Neural cell (in vitro differentiated cells): ENCODE data around the gene MFRP. TPM values are rescaled to one million over a fixed set of nuclear protein-coding genes. Genes with fewer than 3 reads are reported as not detected.

Experiments used
- H2AFZ ChIP-seq: fragments of 200-600, 300-800 bp; sonication (generic), shearing (Covaris generic); 2 replicates; pipeline ENCODE4 v1.6.0; 2014; ENCODE audit warnings: low read depth, mild to moderate bottlenecking, antibody characterized with exemption, low read length, moderate library complexity
- H3F3A ChIP-seq: fragments of 200-600 bp; shearing (Covaris generic); 2 replicates; pipeline ENCODE4 v1.6.1; 2016; ENCODE audit warnings: mild to moderate bottlenecking, moderate library complexity, mixed read lengths, antibody characterized with exemption, low read length; ENCODE audit not compliant: insufficient read depth, poor library complexity, severe bottlenecking
- H3K27ac ChIP-seq: fragments of 200-600, 300-800 bp; sonication (generic), shearing (Covaris generic); 2 replicates; pipeline ENCODE4 v1.5.1; 2014; ENCODE audit warnings: mild to moderate bottlenecking, low read length, moderate library complexity
- H3K27me3 ChIP-seq: fragments of 300-800, 200-600 bp; sonication (generic), shearing (Covaris generic); 2 replicates; pipeline ENCODE4 v1.6.0; 2014; ENCODE audit warnings: mild to moderate bottlenecking, low read depth, low read length, moderate library complexity; ENCODE audit not compliant: insufficient read depth
- H3K36me3 ChIP-seq: fragments of 300-800, 200-600 bp; sonication (generic), shearing (Covaris generic); 2 replicates; pipeline ENCODE4 v1.5.1; 2014; ENCODE audit warnings: mild to moderate bottlenecking, antibody characterized with exemption, low read length, moderate library complexity; ENCODE audit not compliant: insufficient read depth
- H3K4me2 ChIP-seq: fragments of 300-800, 200-600 bp; sonication (generic), shearing (Covaris generic); 2 replicates; pipeline ENCODE4 v1.6.0; 2014; ENCODE audit warnings: mild to moderate bottlenecking, low read length
- H3K4me3 ChIP-seq: fragments of 300-800, 200-600 bp; sonication (generic), shearing (Covaris generic); 2 replicates; pipeline ENCODE4 v1.5.1; 2014; ENCODE audit warnings: mild to moderate bottlenecking, low read length, moderate library complexity
- H3K79me2 ChIP-seq: fragments of 200-600 bp; shearing (Covaris generic); replicated peaks from 2 replicates; pipeline ENCODE4 v1.6.0; 2014; ENCODE audit warnings: mild to moderate bottlenecking, low read length, moderate library complexity; ENCODE audit not compliant: insufficient read depth
- H3K9ac ChIP-seq: fragments of 300-800, 200-600 bp; sonication (generic), shearing (Covaris generic); 2 replicates; pipeline ENCODE4 v1.6.1; 2016; ENCODE audit warnings: mild to moderate bottlenecking, low read length, mixed read lengths
- H3K9me2 ChIP-seq: fragments of 200-600 bp; shearing (Covaris generic); 2 replicates; pipeline ENCODE4 v1.6.1; 2016; ENCODE audit warnings: mild to moderate bottlenecking, low read length, mixed read lengths; ENCODE audit not compliant: insufficient read depth
- H3K9me3 ChIP-seq: fragments of 200-600, 300-800 bp; sonication (generic), shearing (Covaris generic); 2 replicates; pipeline ENCODE4 v1.6.1; 2016; ENCODE audit warnings: mild to moderate bottlenecking, mixed run types, low read length, moderate library complexity, mixed read lengths
- H4K20me1 ChIP-seq: fragments of 200-600 bp; shearing (Covaris generic); 2 replicates; pipeline ENCODE4 v1.6.1; 2016; ENCODE audit warnings: mild to moderate bottlenecking, mixed run types; ENCODE audit not compliant: insufficient read depth
- CTCF ChIP-seq: fragments of 450-650 bp; IDR thresholded peaks from 2 replicates; pipeline ENCODE4 v1.5.1; 2014; ENCODE audit warnings: antibody characterized with exemption, mild to moderate bottlenecking, moderate library complexity; ENCODE audit not compliant: poor library complexity, severe bottlenecking
- EP300 ChIP-seq: fragments of 450-650 bp; conservative IDR thresholded peaks from 2 replicates; pipeline ENCODE4 v1.6.1; 2014; ENCODE audit warnings: antibody characterized with exemption, mild to moderate bottlenecking, moderate library complexity; ENCODE audit not compliant: poor library complexity, severe bottlenecking
- EZH2 ChIP-seq: fragments of 200-600, 300-800 bp; shearing (Covaris generic), sonication (generic); IDR thresholded peaks from 2 replicates; pipeline ENCODE4 v1.6.1; 2014; ENCODE audit warnings: antibody characterized with exemption, low read length, borderline replicate concordance, mild to moderate bottlenecking; ENCODE audit not compliant: insufficient read depth, poor library complexity, severe bottlenecking
- MXI1 ChIP-seq: fragments of 450-650 bp; conservative IDR thresholded peaks from 2 replicates; pipeline ENCODE4 v1.6.1; 2014; ENCODE audit warnings: antibody characterized with exemption, mild to moderate bottlenecking; ENCODE audit not compliant: poor library complexity, severe bottlenecking
- POLR2AphosphoS5 ChIP-seq: IDR thresholded peaks from 2 replicates; pipeline ENCODE4 v1.6.1; 2012
- RAD21 ChIP-seq: fragments of 450-650 bp; conservative IDR thresholded peaks from 2 replicates; pipeline ENCODE4 v1.6.1; 2014; ENCODE audit warnings: antibody characterized with exemption, mild to moderate bottlenecking, moderate library complexity
- REST ChIP-seq: IDR thresholded peaks from 2 replicates; pipeline ENCODE4 v1.6.1; 2012; ENCODE audit warnings: borderline replicate concordance
- SMC3 ChIP-seq: fragments of 450-650 bp; conservative IDR thresholded peaks from 2 replicates; pipeline ENCODE4 v1.6.1; 2014; ENCODE audit warnings: antibody characterized with exemption, mild to moderate bottlenecking, moderate library complexity; ENCODE audit not compliant: poor library complexity
- TAF1 ChIP-seq: IDR thresholded peaks from 2 replicates; pipeline ENCODE4 v1.6.1; 2012; ENCODE audit warnings: low read depth
- polyA plus RNA-seq: library from polyadenylated mRNA; depleted of rRNA; stranded (reverse); fragments of >200 nt; gene quantifications from 2 replicates; pipeline ENCODE4 v1.2.3, GENCODE V29; 2014

The MFRP gene
- polyA plus RNA-seq, 1 donor from 2014 or later = not detected

GRCh38 chr11:119380827-119381180 is 34.3 kb upstream of the MFRP start:
- Histone ChIP-seq H3K9ac (peak overlapping the region; percentile 63), H3K4me2 (peak overlapping the region; percentile 95), H3K79me2 (no peaks in the 10 kb centered on the region), H4K20me1 (no peaks in the 10 kb centered on the region), H3K9me2 (no peaks in the 10 kb centered on the region), H3F3A (no peaks in the 10 kb centered on the region), H3K36me3 (no peaks in the 10 kb centered on the region), H2AFZ (no peak overlapping the region), H3K4me3 (peak overlapping the region; percentile 74), H3K27ac (no peak overlapping the region), H3K9me3 (no peaks in the 10 kb centered on the region), H3K27me3 (peaks cover 13% of the 10 kb centered on the region)
- no peak for TF ChIP-seq CTCF
- no peak for TF ChIP-seq POLR2AphosphoS5
- no peak for TF ChIP-seq SMC3
- TF ChIP-seq TAF1 = no peak
- no peak for TF ChIP-seq EP300
- no peak for TF ChIP-seq RAD21
- no peak for TF ChIP-seq MXI1
- no peak for TF ChIP-seq EZH2
- no peak for TF ChIP-seq REST

GRCh38 chr11:119380160-119380826 is 33.8 kb upstream of the MFRP start:
- TF ChIP-seq POLR2AphosphoS5 (no peak), RAD21 (no peak), EZH2 (no peak), MXI1 (no peak), SMC3 (no peak)
- Histone ChIP-seq H4K20me1 (no peaks in the 10 kb centered on the region), H3K4me2 (no peak overlapping the region), H3K27me3 (peaks cover 13% of the 10 kb centered on the region), H3K9ac (no peak overlapping the region), H2AFZ (no peak overlapping the region), H3K79me2 (no peaks in the 10 kb centered on the region), H3K9me2 (no peaks in the 10 kb centered on the region), H3K36me3 (no peaks in the 10 kb centered on the region), H3K27ac (no peak overlapping the region), H3K9me3 (no peaks in the 10 kb centered on the region), H3K4me3 (peak overlapping the region; percentile 74), H3F3A (no peaks in the 10 kb centered on the region)
